Fibroblast of the aortic adventitia (primary cell): ENCODE results near the gene PTGIS. TPM values are rescaled to one million over a fixed set of nuclear protein-coding genes. Genes with fewer than 3 reads are reported as not detected.

ENCODE experiments used
- DNase-seq: peaks from one replicate; pipeline ENCODE4 v3.0.0-alpha.2; 2010; ENCODE audit warnings: low read depth
- H3K4me3 ChIP-seq: 2 replicates; pipeline ENCODE4 v1.5.1; 2011; ENCODE audit warnings: low read depth, mild to moderate bottlenecking, control low read depth, low read length, moderate library complexity
- total RNA-seq: library from RNA; depleted of rRNA; stranded (reverse); fragments of >200 nt; gene quantifications from 2 replicates; pipeline ENCODE4 v1.2.3, GENCODE V29; 2012; ENCODE audit warnings: low replicate concordance
- TF ChIP-seq, protein P1 (sequence below): IDR thresholded peaks from 2 replicates; pipeline ENCODE4 v1.5.1; 2011; ENCODE audit warnings: mild to moderate bottlenecking, low read length, control low read depth, inconsistent platforms; ENCODE audit not compliant: insufficient read depth

PTGIS gene
- total RNA-seq, 1 donor, result 1,011 TPM

DNA sequence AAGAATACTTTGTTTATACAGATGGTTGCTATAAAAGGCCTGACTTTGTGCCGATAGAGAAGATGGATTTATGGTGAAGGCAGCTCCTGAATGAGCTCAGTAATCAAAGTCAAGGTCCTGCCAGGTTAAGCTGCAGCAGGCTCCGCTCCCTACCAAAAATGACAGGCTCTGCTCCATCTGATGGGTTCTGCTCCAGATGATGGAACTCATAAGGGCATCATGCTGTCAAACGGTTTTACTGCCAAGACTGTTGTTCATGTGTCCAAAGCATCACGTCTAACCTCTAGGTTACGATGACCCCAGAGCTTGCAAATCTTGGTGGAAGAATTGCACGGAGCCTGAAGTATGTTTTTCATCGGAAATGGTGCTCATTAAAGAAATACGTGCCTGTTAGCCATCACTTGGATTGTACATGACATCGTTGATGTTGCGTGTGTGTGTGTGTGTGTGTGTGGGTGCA lies 19.2 kb upstream of the PTGIS start:
- peak; percentile 100 for DNase-seq
- TF ChIP-seq, protein P1, sequence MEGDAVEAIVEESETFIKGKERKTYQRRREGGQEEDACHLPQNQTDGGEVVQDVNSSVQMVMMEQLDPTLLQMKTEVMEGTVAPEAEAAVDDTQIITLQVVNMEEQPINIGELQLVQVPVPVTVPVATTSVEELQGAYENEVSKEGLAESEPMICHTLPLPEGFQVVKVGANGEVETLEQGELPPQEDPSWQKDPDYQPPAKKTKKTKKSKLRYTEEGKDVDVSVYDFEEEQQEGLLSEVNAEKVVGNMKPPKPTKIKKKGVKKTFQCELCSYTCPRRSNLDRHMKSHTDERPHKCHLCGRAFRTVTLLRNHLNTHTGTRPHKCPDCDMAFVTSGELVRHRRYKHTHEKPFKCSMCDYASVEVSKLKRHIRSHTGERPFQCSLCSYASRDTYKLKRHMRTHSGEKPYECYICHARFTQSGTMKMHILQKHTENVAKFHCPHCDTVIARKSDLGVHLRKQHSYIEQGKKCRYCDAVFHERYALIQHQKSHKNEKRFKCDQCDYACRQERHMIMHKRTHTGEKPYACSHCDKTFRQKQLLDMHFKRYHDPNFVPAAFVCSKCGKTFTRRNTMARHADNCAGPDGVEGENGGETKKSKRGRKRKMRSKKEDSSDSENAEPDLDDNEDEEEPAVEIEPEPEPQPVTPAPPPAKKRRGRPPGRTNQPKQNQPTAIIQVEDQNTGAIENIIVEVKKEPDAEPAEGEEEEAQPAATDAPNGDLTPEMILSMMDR, result no peak

DNA sequence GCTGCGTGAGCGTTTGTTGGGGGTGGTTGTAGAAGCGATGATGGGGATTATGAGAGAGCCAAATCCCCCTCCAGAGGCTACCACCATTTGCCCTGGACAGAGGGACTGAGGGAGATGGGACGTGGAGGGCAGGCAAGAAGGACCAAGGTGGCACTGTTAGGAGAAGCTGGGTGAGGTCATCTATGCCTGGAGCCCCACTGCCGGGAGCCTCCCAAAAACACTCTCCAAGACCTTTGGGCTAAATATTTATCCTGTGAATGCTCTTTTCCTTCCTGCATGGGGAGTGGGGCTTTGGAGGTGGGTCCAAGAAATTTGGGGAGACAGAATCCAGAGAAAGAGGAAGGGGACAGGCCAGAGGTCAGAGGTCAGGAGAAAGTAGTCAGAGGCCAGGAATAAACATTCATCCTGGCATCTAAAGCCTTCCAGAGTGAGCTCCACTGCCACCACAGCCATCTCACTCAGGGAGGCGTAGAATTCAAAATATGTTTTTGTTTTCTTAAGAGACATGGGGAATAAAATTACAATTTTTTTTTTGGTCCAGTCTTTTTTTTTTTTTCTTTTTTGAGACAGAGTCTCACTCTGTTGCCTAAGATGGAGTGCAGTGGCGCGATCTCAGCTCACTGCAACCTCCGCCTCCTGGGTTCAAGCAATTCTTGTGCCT lies 17.8 kb upstream of the PTGIS start:
- no peak for DNase-seq

More for the DNA sequence above, 19.2 kb upstream of the PTGIS start:
- H3K4me3 ChIP-seq, result no peak overlapping the region

DNA sequence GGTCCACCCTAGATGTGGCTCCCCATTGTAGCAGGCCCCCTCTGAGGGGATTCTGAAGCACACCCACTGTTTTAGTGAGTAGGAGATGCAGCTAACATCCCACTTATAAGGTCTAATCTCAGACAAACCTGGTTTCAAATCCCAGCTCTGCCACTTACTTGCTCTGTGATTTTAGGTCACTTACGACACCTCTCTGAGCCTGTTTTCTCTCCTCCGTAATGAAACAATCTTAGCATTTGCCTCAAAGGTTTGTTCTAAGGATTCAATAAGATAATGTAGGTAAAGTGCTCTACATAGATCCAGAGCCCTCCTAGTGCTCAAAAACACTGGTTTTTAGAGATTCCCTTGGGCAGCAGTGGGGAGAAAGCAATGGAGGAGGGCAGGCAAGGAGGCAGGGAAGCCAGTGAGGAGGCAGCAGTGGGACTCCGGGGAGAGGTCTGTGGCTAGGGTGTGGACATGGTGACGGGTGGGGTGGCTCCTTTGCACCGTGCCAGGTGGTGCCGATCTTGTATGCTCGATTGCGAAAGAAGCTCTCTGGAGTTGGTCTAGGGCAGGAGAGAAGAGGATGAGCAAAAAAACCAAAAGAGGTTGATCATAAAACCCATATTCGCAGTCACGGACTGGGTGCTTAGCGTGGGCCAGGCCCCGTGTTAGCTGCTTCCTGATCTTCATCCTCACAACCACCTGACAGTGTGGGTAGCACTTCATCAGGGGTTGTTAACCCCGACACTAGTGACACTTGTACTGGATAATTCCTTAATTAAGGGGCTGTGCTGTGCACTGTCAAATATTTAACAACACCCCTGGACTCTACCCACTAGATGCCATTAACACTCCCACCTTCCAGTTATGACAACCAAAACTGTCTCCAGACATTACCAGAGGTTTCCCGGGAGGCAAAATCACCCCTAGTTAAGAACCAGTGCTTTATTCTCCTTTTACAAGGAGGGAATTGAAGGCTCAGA lies 16.8 kb upstream of the PTGIS start:
- DNase-seq, result no peak
- TF ChIP-seq, protein P1, result no peak

More for the DNA sequence above, 17.8 kb upstream of the PTGIS start:
- TF ChIP-seq, protein P1, result no peak
- no peak overlapping the region for H3K4me3 ChIP-seq

DNA sequence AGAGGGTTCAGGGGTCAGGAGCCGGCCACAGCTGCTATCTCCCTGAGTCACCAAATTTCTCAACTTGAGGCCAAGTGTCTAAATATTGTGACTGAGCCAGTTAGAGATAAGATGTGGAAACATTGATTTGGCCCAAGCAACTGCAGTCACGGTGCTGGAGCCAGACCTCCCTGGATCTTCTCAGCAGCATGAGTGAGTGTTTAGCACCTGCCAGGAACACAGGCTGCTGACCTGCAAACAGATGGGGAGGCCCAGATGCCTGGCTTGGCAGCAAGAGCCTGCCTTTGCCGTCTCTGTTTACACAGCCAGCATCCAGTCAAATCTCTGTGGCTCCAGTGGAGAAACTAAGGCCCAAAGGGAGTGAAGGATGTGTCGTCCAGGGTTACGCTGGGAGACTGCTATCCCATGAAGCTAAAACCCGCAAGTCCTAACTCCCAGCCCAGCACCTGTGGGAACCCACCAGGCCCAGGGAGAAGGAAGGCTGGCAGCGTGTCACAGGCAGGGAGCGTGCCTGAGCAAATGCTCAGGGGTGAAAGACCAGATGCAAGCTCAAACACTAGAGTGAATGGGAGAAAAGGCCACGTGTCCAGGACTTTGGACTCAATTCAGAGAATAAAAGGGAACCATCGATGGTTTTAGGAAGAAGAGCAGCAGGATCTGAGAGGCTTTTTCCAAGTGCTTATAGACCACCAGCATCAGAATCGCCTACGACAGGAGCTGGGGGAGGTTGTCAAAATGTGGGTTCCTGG lies 15.9 kb upstream of the PTGIS start:
- TF ChIP-seq, protein P1, result peak; percentile 33
- peak; percentile 100 for DNase-seq
- no peak overlapping the region for H3K4me3 ChIP-seq

More for the DNA sequence above, 16.8 kb upstream of the PTGIS start:
- no peak overlapping the region for H3K4me3 ChIP-seq

DNA sequence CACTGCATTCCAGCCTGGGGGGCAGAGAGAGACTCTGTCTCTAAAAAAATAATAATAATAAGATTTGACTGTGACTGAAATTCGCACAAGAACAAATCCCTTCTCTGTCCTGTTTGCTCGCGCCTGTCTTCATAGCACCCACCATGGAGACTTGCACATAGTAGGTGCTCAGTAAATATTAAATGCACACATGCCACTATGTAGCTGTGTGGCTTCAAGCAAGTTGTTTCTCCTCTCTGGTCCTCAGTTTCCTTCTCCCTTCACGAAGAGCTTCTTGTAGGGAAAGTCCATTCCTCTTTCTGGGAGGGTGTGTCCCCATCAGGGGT lies 15.4 kb upstream of the PTGIS start:
- TF ChIP-seq, protein P1, result no peak
- no peak for DNase-seq
- no peak overlapping the region for H3K4me3 ChIP-seq
